GM12801 (cell line): Measurements from ENCODE around the gene GPR152.

ENCODE experiments used
- CTCF ChIP-seq: IDR thresholded peaks from one replicate; pipeline ENCODE4 v1.5.1; 2011; ENCODE audit warnings: control low read depth; ENCODE audit not compliant: insufficient read length; ENCODE audit errors: extremely low read depth

Gene GPR152

GRCh38 chr11:67406969-67407687 is 45.4 kb downstream of the GPR152 start:
- TF ChIP-seq CTCF: no peak

GRCh38 chr11:67406420-67406968 is 46.0 kb downstream of the GPR152 start:
- no peak for TF ChIP-seq CTCF

GRCh38 chr11:67405688-67406339 is 46.7 kb downstream of the GPR152 start:
- TF ChIP-seq CTCF: no peak

- no peak for TF ChIP-seq CTCF
Observed at GRCh38 chr11:67405196-67405567, 47.3 kb downstream of the GPR152 start.

- TF ChIP-seq CTCF: no peak
Observed at GRCh38 chr11:67404515-67405195, 47.9 kb downstream of the GPR152 start.

- TF ChIP-seq CTCF: no peak
Observed at GRCh38 chr11:67401495-67402191, 50.9 kb downstream of the GPR152 start, which contains the start of gene PPP1CA. TSS of gene PPP1CA (minus strand) at chr11:67401858. CDS start at chr11:67401782, 76 bp downstream.
